HCT116 (cell line): ENCODE results near the gene PRXL2A. TPM values are rescaled to one million over a fixed set of nuclear protein-coding genes. Genes with fewer than 3 reads are reported as not detected.

Experiments
- ATAC-seq: fragments of 200-7000 bp; cut with Tn5 transposase; 2 replicates; pipeline ENCODE4 v1.9.1; 2020; ENCODE audit warnings: mild to moderate bottlenecking, moderate library complexity
- BruUV-seq: library from RNA; stranded (reverse); fragments of 400-500 nt; replicated peaks from 2 replicates; lab custom pipeline; 2021; lab: Mats Ljungman, UMichigan
- CTCF ChIA-PET: fragments of 300-600 bp; sonication (Branson Sonifier 250); formaldehyde crosslinking; loops from one replicate; lab custom pipeline; 2021; ENCODE audit warnings: antibody characterized with exemption; lab: Charles Lee
- POLR2A ChIA-PET: fragments of 300-600, 350-600 bp; sonication (Branson Sonifier 250); formaldehyde crosslinking; loops from one replicate; lab custom pipeline; 2021; ENCODE audit warnings: antibody characterized with exemption; lab: Charles Lee
- RAD21 ChIA-PET, 2 experiments: fragments of 300-600 bp; sonication (Branson Sonifier 250); formaldehyde crosslinking; loops; one replicate each; lab custom pipeline; 2023; ENCODE audit warnings: low total read pairs in 2 of 2; ENCODE audit not compliant: uncharacterized antibody in 2 of 2, unreplicated experiment in 2 of 2, low non-redundant PET in 1 of 2; lab: Charles Lee
- DNase-seq: peaks from one replicate; pipeline ENCODE4 v3.0.0-alpha.2; 2010; ENCODE audit warnings: low read depth, low spot score
- H2AFZ ChIP-seq: fragments of 200-600 bp; shearing (Covaris generic), sonication (generic); 2 replicates; pipeline ENCODE4 v1.6.1; 2017; ENCODE audit warnings: low read depth, mixed run types, mixed read lengths, antibody characterized with exemption, low read length; ENCODE audit not compliant: poor library complexity, severe bottlenecking
- H3K27ac ChIP-seq: 2 replicates; pipeline ENCODE4 v1.5.1; 2012; ENCODE audit warnings: low read depth, low read length
- H3K27me3 ChIP-seq: fragments of 200-600 bp; sonication (generic); 2 replicates; pipeline ENCODE4 v1.6.1; 2016; ENCODE audit warnings: mixed run types, low read length, mixed read lengths; ENCODE audit not compliant: insufficient read depth
- H3K36me3 ChIP-seq, 2 experiments: fragments of 200-500 bp in 1 of 2; fragments of 200-600 bp in 1 of 2; sonication (Bioruptor generic) in 1 of 2; sonication (generic) in 1 of 2; 2 replicates each; pipeline versions ENCODE4 v1.5.1 to v1.6.1; 2014 to 2016; ENCODE audit warnings: low read length in 2 of 2, inconsistent platforms in 1 of 2, mixed read lengths in 1 of 2, mixed run types in 1 of 2; ENCODE audit not compliant: insufficient read depth in 2 of 2, control insufficient read depth in 1 of 2
- H3K4me1 ChIP-seq, 2 experiments: fragments of 200-600 bp in 1 of 2; sonication (generic) in 1 of 2; 2 replicates each; pipeline versions ENCODE4 v1.5.1 to v1.6.1; 2012 to 2017; ENCODE audit warnings: low read length in 2 of 2, inconsistent platforms in 1 of 2, mild to moderate bottlenecking in 1 of 2, mixed read lengths in 1 of 2, mixed run types in 1 of 2, moderate library complexity in 1 of 2; ENCODE audit not compliant: insufficient read depth in 2 of 2, control insufficient read depth in 1 of 2
- H3K4me2 ChIP-seq: fragments of 200-600 bp; sonication (generic); 2 replicates; pipeline ENCODE4 v1.6.1; 2017; ENCODE audit warnings: mixed run types, low read length, mixed read lengths
- H3K4me3 ChIP-seq, 2 experiments: fragments of 200-600 bp in 1 of 2; sonication (generic) in 1 of 2; replicated peaks in 1 of 2; 2 replicates each; pipeline ENCODE4 v1.5.1; 2011 to 2016; ENCODE audit warnings: low read length in 2 of 2, control low read depth in 1 of 2, low read depth in 1 of 2, mild to moderate bottlenecking in 1 of 2, mixed read lengths in 1 of 2, mixed run types in 1 of 2
- H3K79me2 ChIP-seq: fragments of 200-600 bp; sonication (generic); 2 replicates; pipeline ENCODE4 v1.6.1; 2017; ENCODE audit warnings: mild to moderate bottlenecking, mixed run types, low read length, moderate library complexity, mixed read lengths; ENCODE audit not compliant: insufficient read depth
- H3K9ac ChIP-seq: fragments of 200-600 bp; sonication (generic); 2 replicates; pipeline ENCODE4 v1.6.1; 2016; ENCODE audit warnings: low read length, mixed read lengths
- H3K9me2 ChIP-seq: fragments of 200-600 bp; sonication (generic), shearing (Covaris generic); 2 replicates; pipeline ENCODE4 v1.6.1; 2017; ENCODE audit warnings: mixed run types, mild to moderate bottlenecking, moderate library complexity; ENCODE audit not compliant: insufficient read depth
- H3K9me3 ChIP-seq, 2 experiments: fragments of 200-500 bp in 1 of 2; fragments of 200-600 bp in 1 of 2; sonication (Bioruptor generic) in 1 of 2; sonication (generic) in 1 of 2; 2 replicates each; pipeline ENCODE4 v1.6.1; 2014 to 2017; ENCODE audit warnings: low read length in 2 of 2, mixed read lengths in 2 of 2, inconsistent platforms in 1 of 2, low read depth in 1 of 2, mild to moderate bottlenecking in 1 of 2, mixed run types in 1 of 2, moderate library complexity in 1 of 2; ENCODE audit not compliant: control insufficient read depth in 1 of 2, insufficient read depth in 1 of 2
- H4K20me1 ChIP-seq: fragments of 200-600 bp; sonication (generic), shearing (Covaris generic); 2 replicates; pipeline ENCODE4 v1.6.1; 2017; ENCODE audit warnings: mixed run types, mild to moderate bottlenecking, moderate library complexity; ENCODE audit not compliant: insufficient read depth
- CEBPB ChIP-seq: IDR thresholded peaks from 2 replicates; pipeline ENCODE4 v1.6.1; 2012; ENCODE audit warnings: low read depth
- EGR1 ChIP-seq: IDR thresholded peaks from 2 replicates; pipeline ENCODE4 v1.6.1; 2012; ENCODE audit warnings: low read depth
- EZH2phosphoT487 ChIP-seq: fragments of 200-600 bp; IDR thresholded peaks from 2 replicates; pipeline ENCODE4 v1.6.1; 2018; ENCODE audit warnings: antibody characterized with exemption, borderline replicate concordance
- JUND ChIP-seq: IDR thresholded peaks from 2 replicates; pipeline ENCODE4 v1.6.1; 2012
- MAX ChIP-seq: IDR thresholded peaks from 2 replicates; pipeline ENCODE4 v1.6.1; 2012
- POLR2A ChIP-seq: IDR thresholded peaks from 2 replicates; pipeline ENCODE4 v1.7.0; 2011; ENCODE audit warnings: borderline replicate concordance; ENCODE audit not compliant: insufficient read depth, insufficient read length; ENCODE audit errors: extremely low read depth
- SRF ChIP-seq: IDR thresholded peaks from 2 replicates; pipeline ENCODE4 v1.6.1; 2012; ENCODE audit warnings: low read depth
- ZFX ChIP-seq: fragments of 450-650 bp; IDR thresholded peaks from 2 replicates; pipeline ENCODE4 v1.6.1; 2017
- intact Hi-C: fragments of 100-400 bp; cut with micrococcal nuclease; formaldehyde crosslinking; loops from 2 replicates; pipeline ENCODE4 v1.10.0; 2022
- total RNA-seq: library from RNA; stranded (reverse); gene quantifications from one replicate; pipeline ENCODE4 v1.2.1, GENCODE V29; 2021; ENCODE audit not compliant: unreplicated experiment

PRXL2A gene
- total RNA-seq, 1 experiment from 2014 or later, result 4.9 TPM

- no TSS peak for BruUV-seq
- peak overlapping the region; percentile 87 for H3K27ac ChIP-seq
- no peak overlapping the region for H2AFZ ChIP-seq
- H3K9me2 ChIP-seq, result no peaks in the 10 kb centered on the region
- peaks cover 42 to 60% of the 10 kb centered on the region in 2 experiments for H3K4me1 ChIP-seq
- peaks cover 56% of the 10 kb centered on the region for H3K79me2 ChIP-seq
- peaks cover 0 to 5% of the 10 kb centered on the region in 2 experiments; a peak in 1 of 4 replicates for H3K9me3 ChIP-seq
- RAD21 ChIA-PET, result no interaction called here
- no peaks in the 10 kb centered on the region for H3K36me3 ChIP-seq
- peak overlapping the region; percentile 83 to 92 for H3K4me3 ChIP-seq
- CTCF ChIA-PET, result interaction anchor here (2.8 kb wide), 1 partner anchor 50 kb away, joined by 7 read pairs; no protein-coding TSS in a partner anchor
- TF ChIP-seq EZH2phosphoT487 (no peak), CEBPB (no peak), EGR1 (no peak), ZFX (no peak), MAX (no peak), JUND (no peak), POLR2A (no peak), SRF (no peak)
- intact Hi-C loops, result no loop called here
- DNase-seq, result no peak
- POLR2A ChIA-PET, result no interaction called here
- H3K27me3 ChIP-seq, result no peaks in the 10 kb centered on the region
- ATAC-seq, result peak; percentile 6
- H3K9ac ChIP-seq, result peak overlapping the region; percentile 88
- no peaks in the 10 kb centered on the region for H4K20me1 ChIP-seq
- H3K4me2 ChIP-seq, result peak overlapping the region; percentile 96
Observed at GRCh38 chr10:80454513-80455460, 46.4 kb downstream of the PRXL2A start.
